Measurements from ENCODE around the gene PTDSS2.
A peak's percentile ranks its signal among the peaks of the same experiment; 100 is the strongest.
"Not testable (repeated sequence)": the region's sequence is repeated elsewhere in the genome, so short reads cannot be mapped to it uniquely, and the experiment has no call there.

The PTDSS2 gene

GRCh38 chr11:512761-513595 lies 62.9 kb downstream of the PTDSS2 start:
- DNase-seq, result no peak
- Histone ChIP-seq H3K9me3 (no peaks in the 10 kb centered on the region), H3K36me3 (no peaks in the 10 kb centered on the region), H3K27me3 (no peaks in the 10 kb centered on the region), H3K4me3 (ENCODE audit: low read depth, low read length) (no peak overlapping the region), H3K4me1 (no peaks in the 10 kb centered on the region)
- no peak for TF ChIP-seq CTCF (IDR thresholded peaks at IDR 0.05; ENCODE audit: low read depth, low read length)

- Histone ChIP-seq H3K4me3 (ENCODE audit: low read depth, low read length) (no peak overlapping the region), H3K36me3 (no peaks in the 10 kb centered on the region), H3K27me3 (no peaks in the 10 kb centered on the region), H3K9me3 (no peaks in the 10 kb centered on the region; the same call in 1 of the 2 replicates), H3K4me1 (no peaks in the 10 kb centered on the region)
- no peak for TF ChIP-seq CTCF (IDR thresholded peaks at IDR 0.05; ENCODE audit: low read depth, low read length)
- DNase-seq, result no peak
These were observed 64.5 kb downstream of the PTDSS2 start for GRCh38 chr11:514606-515005.

- no peak for TF ChIP-seq CTCF (IDR thresholded peaks at IDR 0.05; ENCODE audit: low read depth, low read length)
- no peaks in the 10 kb centered on the region for H3K4me1 ChIP-seq
- no peak for DNase-seq
These were observed 65.1 kb downstream of the PTDSS2 start for GRCh38 chr11:515131-515530.

GRCh38 chr11:516400-516799 lies 66.3 kb downstream of the PTDSS2 start:
- H3K36me3 ChIP-seq, result no peaks in the 10 kb centered on the region
- H3K27me3 ChIP-seq, result no peaks in the 10 kb centered on the region
- no peak overlapping the region for H3K4me3 ChIP-seq (ENCODE audit: low read depth, low read length)
- TF ChIP-seq CTCF (IDR thresholded peaks at IDR 0.05; ENCODE audit: low read depth, low read length), result no peak
- H3K4me1 ChIP-seq, result no peaks in the 10 kb centered on the region
- DNase-seq, result no peak
- no peaks in the 10 kb centered on the region; the same call in 1 of the 2 replicates for H3K9me3 ChIP-seq

More at GRCh38 chr11:515131-515530, 65.1 kb downstream of the PTDSS2 start:
- H3K27me3 ChIP-seq, result no peaks in the 10 kb centered on the region
- H3K4me3 ChIP-seq (ENCODE audit: low read depth, low read length), result no peak overlapping the region
- H3K36me3 ChIP-seq, result no peaks in the 10 kb centered on the region
- no peaks in the 10 kb centered on the region; the same call in 1 of the 2 replicates for H3K9me3 ChIP-seq

- not testable (repeated sequence) for H3K27me3 ChIP-seq; DNase-seq; H3K36me3 ChIP-seq; H3K4me1 ChIP-seq; H3K4me3 ChIP-seq (ENCODE audit: low read depth, low read length); H3K9me3 ChIP-seq
These were observed 67.0 kb downstream of the PTDSS2 start for GRCh38 chr11:516918-517685.

GRCh38 chr11:518463-519202 lies 68.6 kb downstream of the PTDSS2 start:
- Histone ChIP-seq H3K4me1 (no peaks in the 10 kb centered on the region), H3K36me3 (no peaks in the 10 kb centered on the region), H3K4me3 (ENCODE audit: low read depth, low read length) (no peak overlapping the region), H3K9me3 (no peaks in the 10 kb centered on the region; the same call in 1 of the 2 replicates), H3K27me3 (no peaks in the 10 kb centered on the region)
- DNase-seq, result peak; percentile 76
- peak; percentile 49 for TF ChIP-seq CTCF (IDR thresholded peaks at IDR 0.05; ENCODE audit: low read depth, low read length)
